Calu3 (cell line): ENCODE results near the gene GMPS. TPM values are rescaled to one million over a fixed set of nuclear protein-coding genes. Genes with fewer than 3 reads are reported as not detected.

ENCODE experiments used
- BruUV-seq: library from RNA; stranded (reverse); fragments of 400-500 nt; replicated peaks from 2 replicates; lab custom pipeline; 2021; lab: Mats Ljungman, UMichigan
- CTCF ChIA-PET: fragments of 300-600 bp; sonication (Branson Sonifier 250); formaldehyde crosslinking; loops from one replicate; lab custom pipeline; 2022; ENCODE audit warnings: antibody characterized with exemption; lab: Charles Lee
- DNase-seq: peaks from one replicate; pipeline ENCODE4 v3.0.0; 2022
- H3K27ac Mint-ChIP-seq: one replicate; pipeline ENCODE4 v1.8.0; 2022; ENCODE audit warnings: mixed read lengths; ENCODE audit not compliant: unreplicated experiment
- H3K27me3 Mint-ChIP-seq: one replicate; pipeline ENCODE4 v1.8.0; 2022; ENCODE audit warnings: mixed read lengths; ENCODE audit not compliant: unreplicated experiment
- H3K36me3 Mint-ChIP-seq: one replicate; pipeline ENCODE4 v1.8.0; 2022; ENCODE audit warnings: mild to moderate bottlenecking, moderate library complexity, mixed read lengths; ENCODE audit not compliant: insufficient read depth, unreplicated experiment
- H3K4me1 Mint-ChIP-seq: one replicate; pipeline ENCODE4 v1.8.0; 2022; ENCODE audit warnings: mild to moderate bottlenecking, low read depth, mixed read lengths; ENCODE audit not compliant: unreplicated experiment
- H3K4me3 Mint-ChIP-seq: one replicate; pipeline ENCODE4 v1.8.0; 2022; ENCODE audit warnings: mild to moderate bottlenecking, low read depth, moderate library complexity, mixed read lengths; ENCODE audit not compliant: unreplicated experiment
- H3K9me3 Mint-ChIP-seq: one replicate; pipeline ENCODE4 v1.8.0; 2022; ENCODE audit warnings: low read depth, mixed read lengths; ENCODE audit not compliant: unreplicated experiment
- intact Hi-C: fragments of 100-400 bp; cut with micrococcal nuclease; formaldehyde crosslinking; loops from one replicate; pipeline ENCODE4 v1.10.0; 2022; ENCODE audit not compliant: unreplicated experiment
- total RNA-seq: library from RNA; stranded (reverse); gene quantifications from 2 replicates; pipeline ENCODE4 v1.2.3, GENCODE V29; 2022
- TF ChIP-seq, protein P1 (sequence below): fragments of 200-600 bp; IDR thresholded peaks from one replicate; pipeline ENCODE4 v1.8.0; 2022; ENCODE audit warnings: antibody characterized with exemption; ENCODE audit not compliant: unreplicated experiment

GMPS gene
- total RNA-seq, 1 experiment from 2014 or later, result 194 TPM

DNA sequence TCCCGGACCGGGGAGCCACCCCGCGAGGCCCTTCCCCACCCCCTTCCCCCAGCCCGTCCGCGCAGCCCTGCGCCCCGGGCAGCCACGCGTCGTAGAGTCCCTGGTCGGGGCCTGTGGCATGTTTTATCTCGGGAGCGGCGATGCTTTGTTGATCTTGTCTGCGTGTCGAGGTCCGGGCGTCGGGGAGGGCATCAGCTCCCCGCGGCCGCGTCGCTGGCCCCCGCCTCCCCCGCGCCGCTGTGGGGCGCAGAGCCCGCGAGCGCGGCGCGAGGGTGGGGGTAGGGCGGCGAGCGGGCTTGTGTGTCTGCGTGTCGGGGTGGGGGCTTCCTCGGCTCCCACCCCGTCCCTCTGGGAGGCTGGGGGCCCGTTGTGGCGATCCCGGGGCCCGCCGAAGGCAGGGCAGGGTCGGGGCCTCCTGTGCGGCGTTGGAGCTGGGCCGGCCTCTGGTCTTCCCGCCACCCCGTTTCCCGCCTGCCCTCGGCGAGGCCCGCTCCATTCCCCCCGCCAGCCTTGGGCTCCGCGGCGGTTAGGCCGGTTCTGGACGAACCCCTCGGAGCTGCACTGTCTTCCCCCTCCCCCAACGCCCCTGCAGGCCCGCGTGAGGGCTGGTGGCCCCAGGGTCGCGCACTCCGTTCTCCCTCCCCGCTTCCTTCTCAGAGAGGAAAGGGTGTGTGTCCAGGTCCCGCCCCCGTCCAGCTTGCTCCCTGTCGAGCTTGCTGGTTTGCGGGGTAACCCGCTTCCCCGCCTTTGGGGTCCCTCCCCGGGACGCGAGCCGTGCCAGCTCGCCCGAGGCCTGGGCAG, 695 bp downstream of the GMPS start:
- H3K27me3 Mint-ChIP-seq, result no peaks in the 10 kb centered on the region
- intact Hi-C loops, result loop anchor here (5.0 kb wide), 2 partner anchors 129 to 314 kb away; no protein-coding TSS in a partner anchor
- H3K36me3 Mint-ChIP-seq, result peaks cover 39% of the 10 kb centered on the region
- peak overlapping the region; percentile 97 for H3K4me3 Mint-ChIP-seq
- TF ChIP-seq, protein P1, sequence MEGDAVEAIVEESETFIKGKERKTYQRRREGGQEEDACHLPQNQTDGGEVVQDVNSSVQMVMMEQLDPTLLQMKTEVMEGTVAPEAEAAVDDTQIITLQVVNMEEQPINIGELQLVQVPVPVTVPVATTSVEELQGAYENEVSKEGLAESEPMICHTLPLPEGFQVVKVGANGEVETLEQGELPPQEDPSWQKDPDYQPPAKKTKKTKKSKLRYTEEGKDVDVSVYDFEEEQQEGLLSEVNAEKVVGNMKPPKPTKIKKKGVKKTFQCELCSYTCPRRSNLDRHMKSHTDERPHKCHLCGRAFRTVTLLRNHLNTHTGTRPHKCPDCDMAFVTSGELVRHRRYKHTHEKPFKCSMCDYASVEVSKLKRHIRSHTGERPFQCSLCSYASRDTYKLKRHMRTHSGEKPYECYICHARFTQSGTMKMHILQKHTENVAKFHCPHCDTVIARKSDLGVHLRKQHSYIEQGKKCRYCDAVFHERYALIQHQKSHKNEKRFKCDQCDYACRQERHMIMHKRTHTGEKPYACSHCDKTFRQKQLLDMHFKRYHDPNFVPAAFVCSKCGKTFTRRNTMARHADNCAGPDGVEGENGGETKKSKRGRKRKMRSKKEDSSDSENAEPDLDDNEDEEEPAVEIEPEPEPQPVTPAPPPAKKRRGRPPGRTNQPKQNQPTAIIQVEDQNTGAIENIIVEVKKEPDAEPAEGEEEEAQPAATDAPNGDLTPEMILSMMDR, result no peak
- no peaks in the 10 kb centered on the region for H3K9me3 Mint-ChIP-seq
- peaks cover 46% of the 10 kb centered on the region for H3K4me1 Mint-ChIP-seq
- peak; percentile 70 for DNase-seq
- H3K27ac Mint-ChIP-seq, result peak overlapping the region; percentile 86
- CTCF ChIA-PET, result interaction anchor here (0.5 to 3.4 kb wide), 4 partner anchors 10 to 65 kb away, joined by 4 to 16 read pairs (median 8); partner anchors contain the start of genes C3orf33 and SLC33A1
- BruUV-seq, result no TSS peak

DNA sequence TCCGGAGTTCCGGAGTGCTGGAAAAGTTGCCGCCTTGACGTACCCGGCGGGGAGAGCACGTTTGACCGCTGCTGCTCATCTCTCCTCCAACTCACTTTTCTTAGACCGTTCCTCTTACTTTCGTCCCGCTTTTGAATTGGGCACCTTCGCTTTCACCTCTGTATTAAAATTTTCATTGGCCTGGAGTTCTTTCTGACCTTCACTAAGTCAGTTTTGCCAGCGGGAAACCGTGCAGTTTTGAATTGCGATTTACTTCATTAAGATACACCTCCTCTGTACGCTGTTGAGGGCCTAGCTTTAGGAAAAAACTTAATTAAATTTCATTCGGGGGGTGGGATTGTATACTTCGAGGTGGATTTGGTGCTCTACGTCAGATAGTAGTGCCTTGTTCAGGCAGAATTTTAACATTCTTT, 1.3 kb downstream of the GMPS start:
- intact Hi-C loops, result loop anchor here (5.0 kb wide), 2 partner anchors 129 to 314 kb away; no protein-coding TSS in a partner anchor
- H3K27ac Mint-ChIP-seq, result peak overlapping the region; percentile 86
- peaks cover 50% of the 10 kb centered on the region for H3K4me1 Mint-ChIP-seq
- H3K9me3 Mint-ChIP-seq, result no peaks in the 10 kb centered on the region
- peak overlapping the region; percentile 97 for H3K4me3 Mint-ChIP-seq
- peaks cover 39% of the 10 kb centered on the region for H3K36me3 Mint-ChIP-seq
- CTCF ChIA-PET, result interaction anchor here (2.2 to 3.4 kb wide), 2 partner anchors 18 to 66 kb away, joined by 10 to 16 read pairs; partner anchors contain the start of genes C3orf33 and SLC33A1
- TF ChIP-seq, protein P1, result no peak
- H3K27me3 Mint-ChIP-seq, result no peaks in the 10 kb centered on the region
- no TSS peak for BruUV-seq
- DNase-seq, result no peak

DNA sequence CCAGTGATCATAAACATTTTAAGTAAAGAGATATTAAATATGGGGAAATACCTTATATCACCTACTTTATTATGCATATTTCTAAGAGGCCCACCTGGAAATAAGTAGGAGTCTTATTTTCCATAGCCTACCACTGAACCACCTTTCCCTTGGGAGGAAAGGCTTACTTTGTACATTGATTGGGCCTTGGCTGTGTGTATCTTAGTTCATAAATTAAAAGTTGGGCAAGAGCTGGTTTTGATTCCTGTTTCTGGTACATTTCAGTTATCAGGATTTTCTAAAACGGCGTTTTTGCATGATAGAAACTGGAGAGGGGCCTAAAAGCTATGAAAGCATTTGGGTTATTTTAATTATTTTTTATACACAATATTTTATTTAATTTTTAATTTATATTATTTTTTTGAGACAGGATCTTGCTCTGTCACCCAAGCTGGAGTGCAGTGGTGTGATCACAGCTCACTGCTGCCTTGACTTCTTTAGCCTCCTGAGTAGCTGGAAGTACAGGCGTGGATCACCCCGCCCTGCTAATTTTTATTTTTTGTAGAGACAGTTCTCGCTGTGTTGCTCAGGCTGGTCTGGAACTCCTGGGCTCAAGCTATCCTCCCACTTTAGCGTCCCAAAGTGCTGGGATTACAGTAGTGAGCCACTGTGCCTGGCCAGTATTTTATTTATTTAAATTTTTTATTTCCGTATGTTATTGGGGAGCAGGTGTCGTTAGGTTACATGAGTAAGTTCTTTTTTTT, 2.6 kb downstream of the GMPS start:
- Mint-ChIP-seq H3K4me1 (peaks cover 61% of the 10 kb centered on the region), H3K27me3 (no peaks in the 10 kb centered on the region), H3K9me3 (no peaks in the 10 kb centered on the region), H3K4me3 (peak overlapping the region; percentile 97), H3K36me3 (peaks cover 45% of the 10 kb centered on the region), H3K27ac (peak overlapping the region; percentile 86)
- BruUV-seq, result no TSS peak
- DNase-seq, result no peak
- CTCF ChIA-PET, result interaction anchor here (0.7 kb wide), 1 partner anchor 123 kb away, joined by 3 read pairs; no protein-coding TSS in a partner anchor
- intact Hi-C loops, result loop anchor here (5.0 kb wide), 2 partner anchors 131 to 316 kb away; no protein-coding TSS in a partner anchor
- TF ChIP-seq, protein P1, result no peak

DNA sequence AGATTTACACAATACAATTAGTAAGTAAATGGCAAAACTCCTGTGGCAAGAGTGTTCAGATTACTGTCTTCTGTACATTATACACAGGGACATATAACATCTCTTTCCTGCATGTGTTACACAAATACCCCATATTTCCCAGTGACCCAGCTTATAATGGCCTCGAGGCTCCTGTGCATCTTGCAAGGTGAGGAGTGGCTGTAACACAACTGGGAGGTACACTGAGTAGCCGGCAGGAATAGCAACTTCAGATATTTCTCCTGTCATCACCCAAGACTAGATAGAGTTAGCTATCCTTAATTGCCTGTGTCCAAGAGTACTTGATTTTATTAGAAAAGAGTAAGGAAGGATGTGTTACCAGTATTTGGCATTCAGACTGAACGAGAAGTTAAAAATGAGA, 5.6 kb downstream of the GMPS start:
- DNase-seq, result no peak
- no peaks in the 10 kb centered on the region for H3K27me3 Mint-ChIP-seq
- intact Hi-C loops, result no loop called here
- no TSS peak for BruUV-seq
- no peaks in the 10 kb centered on the region for H3K9me3 Mint-ChIP-seq
- H3K4me3 Mint-ChIP-seq, result no peak overlapping the region
- H3K4me1 Mint-ChIP-seq, result peaks cover 70% of the 10 kb centered on the region
- TF ChIP-seq, protein P1, result no peak
- CTCF ChIA-PET, result no interaction called here
- no peak overlapping the region for H3K27ac Mint-ChIP-seq
- peaks cover 32% of the 10 kb centered on the region for H3K36me3 Mint-ChIP-seq
